HepG2 (cell line): Measurements from ENCODE around the gene ABCA13. TPM values are rescaled to one million over a fixed set of nuclear protein-coding genes. Genes with fewer than 3 reads are reported as not detected.

ENCODE experiments used
- ATAC-seq: fragments of 200-7000 bp; cut with Tn5 transposase; 3 replicates; pipeline ENCODE4 v1.9.1; 2020; ENCODE audit warnings: mild to moderate bottlenecking, moderate library complexity
- BruUV-seq: library from RNA; stranded (reverse); fragments of 400-500 nt; replicated peaks from 2 replicates; lab custom pipeline; 2021; lab: Mats Ljungman, UMichigan
- CTCF ChIA-PET: fragments of 300-600 bp; formaldehyde crosslinking; extraction: SDS; loops from one replicate; lab custom pipeline; 2021; ENCODE audit warnings: low total read pairs, inconsistent platforms, low intra/inter-chr PET ratio; lab: Yijun Ruan, JAX
- POLR2A ChIA-PET: fragments of 350-600 bp; sonication (Branson Sonifier 250); formaldehyde crosslinking; loops from one replicate; lab custom pipeline; 2020; ENCODE audit warnings: antibody characterized with exemption, inconsistent platforms; lab: Yijun Ruan, JAX
- DNase-seq: peaks from one replicate; pipeline ENCODE4 v3.0.0-alpha.2; 2015; ENCODE audit warnings: low spot score
- FAIRE-seq: peaks from 3 replicates; lab custom pipeline; 2011; peaks lifted over from hg19 to GRCh38; lab: Jason Lieb, UNC
- H2AFZ ChIP-seq: one replicate; pipeline ENCODE4 v1.6.1; 2011; ENCODE audit warnings: low read length, inconsistent platforms
- H3K27ac ChIP-seq: fragments of 300-600 bp; 3 replicates; pipeline ENCODE4 v1.8.0; 2011; ENCODE audit warnings: mixed run types, mild to moderate bottlenecking, mixed read lengths, low read length, inconsistent platforms; ENCODE audit not compliant: insufficient read depth; ENCODE audit errors: extremely low read length
- H3K27me3 ChIP-seq, 2 experiments: fragments of 200-600 bp in 1 of 2; 2 replicates in 1 of 2; 3 replicates in 1 of 2; pipeline versions ENCODE4 v1.6.0 to v1.8.0; 2011; ENCODE audit warnings: low read length in 2 of 2, mild to moderate bottlenecking in 2 of 2, moderate library complexity in 2 of 2, inconsistent platforms in 1 of 2; ENCODE audit not compliant: insufficient read depth in 2 of 2, control insufficient read depth in 1 of 2
- H3K36me3 ChIP-seq, 2 experiments: fragments of 200-600 bp in 1 of 2; replicated peaks in 1 of 2; 2 replicates in 1 of 2; 3 replicates in 1 of 2; pipeline versions ENCODE4 v1.5.1 to v1.8.0; 2011; ENCODE audit warnings: low read length in 2 of 2, inconsistent platforms in 1 of 2; ENCODE audit not compliant: insufficient read depth in 2 of 2, control insufficient read depth in 1 of 2
- H3K4me1 ChIP-seq: 2 replicates; pipeline ENCODE4 v1.5.1; 2012; ENCODE audit warnings: low read length, inconsistent platforms; ENCODE audit not compliant: insufficient read depth
- H3K4me2 ChIP-seq: 2 replicates; pipeline ENCODE4 v1.6.0; 2011; ENCODE audit warnings: low read depth, low read length, inconsistent platforms
- H3K4me3 ChIP-seq, 3 experiments: fragments of 200-600 bp in 1 of 3; sonication (generic), shearing (Covaris generic) in 1 of 3; replicated peaks in 1 of 3; 2 replicates each; pipeline ENCODE4 v1.5.1; 2011 to 2016; ENCODE audit warnings: low read length in 3 of 3, inconsistent platforms in 2 of 3, low read depth in 2 of 3, mild to moderate bottlenecking in 2 of 3, control low read depth in 1 of 3, mixed read lengths in 1 of 3; ENCODE audit not compliant: insufficient read depth in 1 of 3
- H3K79me2 ChIP-seq: one replicate; pipeline ENCODE4 v1.6.1; 2011; ENCODE audit warnings: low read length, inconsistent platforms; ENCODE audit not compliant: insufficient read depth
- H3K9ac ChIP-seq: 2 replicates; pipeline ENCODE4 v1.6.0; 2011; ENCODE audit warnings: mild to moderate bottlenecking, low read depth, low read length, inconsistent platforms; ENCODE audit not compliant: insufficient read depth
- H3K9me3 ChIP-seq: 2 replicates; pipeline ENCODE4 v1.5.1; 2012; ENCODE audit warnings: mild to moderate bottlenecking, low read length
- H4K20me1 ChIP-seq: 2 replicates; pipeline ENCODE4 v1.6.0; 2011; ENCODE audit warnings: inconsistent platforms, mild to moderate bottlenecking, low read length, moderate library complexity; ENCODE audit not compliant: insufficient read depth
- BCLAF1 ChIP-seq: fragments of 450-650 bp; IDR thresholded peaks from 2 replicates; pipeline ENCODE4 v1.6.1; 2017; ENCODE audit warnings: mild to moderate bottlenecking
- KAT2B ChIP-seq: fragments of 150-350 bp; IDR thresholded peaks from 2 replicates; pipeline ENCODE4 v1.6.1; 2014; ENCODE audit warnings: low read depth, low read length, borderline replicate concordance
- MAFG ChIP-seq: sonication (generic); formaldehyde crosslinking; IDR thresholded peaks from 2 replicates; pipeline ENCODE4 v1.5.1; 2020; ENCODE audit warnings: mild to moderate bottlenecking, missing genetic modification reagents
- MLXIP ChIP-seq: sonication (generic); formaldehyde crosslinking; IDR thresholded peaks from 2 replicates; pipeline ENCODE4 v1.9.0; 2021; ENCODE audit warnings: missing genetic modification reagents, borderline replicate concordance
- MNT ChIP-seq: fragments of 450-650 bp; IDR thresholded peaks from 2 replicates; pipeline ENCODE4 v1.6.1; 2016
- MYC ChIP-seq: sonication (generic); formaldehyde crosslinking; IDR thresholded peaks from 2 replicates; pipeline ENCODE4 v1.9.0; 2021; ENCODE audit warnings: missing genetic modification reagents, borderline replicate concordance
- NR0B2 ChIP-seq: sonication (generic); formaldehyde crosslinking; IDR thresholded peaks from 2 replicates; pipeline ENCODE4 v1.4.0; 2020; ENCODE audit warnings: mild to moderate bottlenecking, missing genetic modification reagents
- PAF1 ChIP-seq: IDR thresholded peaks from 2 replicates; pipeline ENCODE4 v1.6.1; 2016; ENCODE audit warnings: missing genetic modification reagents, missing compliant biosample characterization
- PHF8 ChIP-seq: sonication (generic); formaldehyde crosslinking; IDR thresholded peaks from 2 replicates; pipeline ENCODE4 v1.5.0; 2020; ENCODE audit warnings: missing genetic modification reagents
- PRMT3 ChIP-seq: sonication (generic); formaldehyde crosslinking; IDR thresholded peaks from 2 replicates; pipeline ENCODE4 v1.8.1; 2022; ENCODE audit warnings: low read depth, mild to moderate bottlenecking, moderate library complexity, missing genetic modification reagents, borderline replicate concordance
- RAD51 ChIP-seq: fragments of 450-650 bp; IDR thresholded peaks from 2 replicates; pipeline ENCODE4 v1.6.1; 2016; ENCODE audit warnings: borderline replicate concordance
- RFX3 ChIP-seq: IDR thresholded peaks from 2 replicates; pipeline ENCODE4 v1.6.1; 2016; ENCODE audit warnings: missing biosample characterization, missing genetic modification reagents
- RFX5 ChIP-seq: IDR thresholded peaks from 2 replicates; pipeline ENCODE4 v1.6.1; 2011; ENCODE audit warnings: low read depth, low read length, improper control_type of control experiment
- TBX3 ChIP-seq: fragments of 450-650 bp; IDR thresholded peaks from 2 replicates; pipeline ENCODE4 v1.6.1; 2017; ENCODE audit warnings: antibody characterized with exemption, mild to moderate bottlenecking, inconsistent platforms, borderline replicate concordance
- ZNF513 ChIP-seq: sonication (generic); formaldehyde crosslinking; conservative IDR thresholded peaks from 2 replicates; pipeline ENCODE4 v1.5.0; 2020; ENCODE audit warnings: missing genetic modification reagents
- in situ Hi-C: cut with HindIII; loops from 2 replicates; pipeline ENCODE4 v1.10.0; 2017; ENCODE audit warnings: low pct_unique_long_range_greater_than_20kb; ENCODE audit not compliant: extremely low pct_ligation_motif_present
- intact Hi-C: fragments of 100-400 bp; cut with micrococcal nuclease; formaldehyde crosslinking; loops from one replicate; pipeline ENCODE4 v1.10.0; 2022; ENCODE audit not compliant: unreplicated experiment
- polyA plus RNA-seq, 8 experiments: library from polyadenylated mRNA; depleted of rRNA in 3 of 8; stranded (reverse) in 7 of 8; unstranded in 1 of 8; fragments of >200 nt; fragmentation: Illumina TruSeq in 4 of 8; extraction: Trizol in 4 of 8; gene quantifications; 2 replicates each; pipeline versions ENCODE4 v1.2.1 to v1.2.3, GENCODE V29; 2011 to 2016; ENCODE audit warnings: low read depth in 4 of 8, missing spikeins in 1 of 8, mixed read lengths in 1 of 8; ENCODE audit not compliant: insufficient read depth in 1 of 8
- total RNA-seq, 5 experiments: library from RNA; depleted of rRNA; stranded (reverse); fragments of >200 nt; fragmentation: Illumina TruSeq; extraction: Trizol; gene quantifications; 2 replicates each; pipeline ENCODE4 v1.2.3, GENCODE V29; 2016; ENCODE audit warnings: low read depth in 1 of 5

ABCA13 gene
- total and polyA plus RNA-seq, 2 of the 13 experiments (the other 11 are each of a cell fraction or from before 2014, with no cell fraction given), result 0.03 TPM; not detected in 1

GRCh38 chr7:48575516-48575915 is 404.3 kb downstream of the ABCA13 start (continued):
- no peak for TF ChIP-seq ZNF513 (CRISPR knock-in tag)
- no peak for TF ChIP-seq KAT2B
- no peak for TF ChIP-seq PHF8

GRCh38 chr7:48587475-48587874 is 416.2 kb downstream of the ABCA13 start:
- POLR2A ChIA-PET, result no interaction called here
- ATAC-seq (no peak), DNase-seq (no peak), FAIRE-seq (no peak)
- Histone ChIP-seq H3K79me2 (no peaks in the 10 kb centered on the region), H3K36me3 (no peaks in the 10 kb centered on the region), H3K4me3 (no peak overlapping the region), H3K27me3 (no peaks in the 10 kb centered on the region), H3K9ac (no peak overlapping the region), H3K9me3 (no peaks in the 10 kb centered on the region), H3K4me2 (no peak overlapping the region), H3K27ac (no peak overlapping the region), H3K4me1 (no peaks in the 10 kb centered on the region), H2AFZ (no peak overlapping the region), H4K20me1 (no peaks in the 10 kb centered on the region)
- CTCF ChIA-PET, result no interaction called here
- intact Hi-C loops, result no loop called here
- in situ Hi-C loops, result no loop called here
- no TSS peak for BruUV-seq
- TF ChIP-seq RFX3 (CRISPR knock-in tag) (no peak), PAF1 (no peak), MYC (no peak), RFX5 (no peak), MLXIP (CRISPR knock-in tag) (no peak), PRMT3 (CRISPR knock-in tag) (no peak), NR0B2 (no peak), BCLAF1 (no peak), TBX3 (no peak), MNT (no peak), MAFG (CRISPR knock-in tag) (no peak), RAD51 (no peak)
